ENCODE results near the gene ACSM3.

ACSM3 gene

DNA sequence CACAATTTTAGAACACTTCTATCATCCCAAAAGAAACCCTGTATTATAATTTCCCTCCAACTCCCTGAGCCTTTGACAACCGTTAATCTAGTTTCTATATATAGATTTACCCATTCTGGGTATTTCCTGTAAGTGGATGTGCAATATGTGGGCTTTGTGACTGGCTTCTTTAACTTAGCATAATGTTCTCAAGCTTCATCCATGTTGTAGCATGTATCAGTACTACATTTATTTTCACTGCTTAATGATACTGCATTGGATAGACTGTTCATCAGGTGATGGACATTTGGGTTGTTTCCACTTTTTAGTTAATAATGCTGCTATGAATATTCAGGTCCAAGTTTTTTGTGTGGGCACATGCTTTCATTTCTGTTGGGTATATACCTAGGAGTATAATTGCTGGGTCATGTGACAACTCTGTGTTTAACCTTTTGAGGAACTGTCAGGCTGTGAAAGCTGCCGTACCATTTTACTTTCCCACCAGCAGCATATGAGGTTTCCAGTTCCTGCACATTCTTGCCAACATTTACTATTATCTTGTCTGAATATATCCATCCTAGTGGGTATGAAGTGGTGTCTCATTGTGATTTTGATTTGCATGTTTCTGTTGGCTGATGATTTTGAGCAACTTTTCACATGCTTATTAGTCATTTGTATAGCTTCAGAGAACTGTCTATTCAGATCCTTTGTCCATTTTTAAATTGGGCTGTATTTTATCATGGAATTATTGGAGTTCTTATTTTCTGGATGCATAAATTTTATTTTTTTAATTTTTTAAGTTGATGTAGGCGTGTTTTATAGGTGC, 58.9 kb downstream of the ACSM3 start:
- ChIA-PET CTCF (no interaction called here), POLR2A (no interaction called here)
- no peak for DNase-seq (ENCODE audit: extremely low spot score)
- TF ChIP-seq, protein P1, sequence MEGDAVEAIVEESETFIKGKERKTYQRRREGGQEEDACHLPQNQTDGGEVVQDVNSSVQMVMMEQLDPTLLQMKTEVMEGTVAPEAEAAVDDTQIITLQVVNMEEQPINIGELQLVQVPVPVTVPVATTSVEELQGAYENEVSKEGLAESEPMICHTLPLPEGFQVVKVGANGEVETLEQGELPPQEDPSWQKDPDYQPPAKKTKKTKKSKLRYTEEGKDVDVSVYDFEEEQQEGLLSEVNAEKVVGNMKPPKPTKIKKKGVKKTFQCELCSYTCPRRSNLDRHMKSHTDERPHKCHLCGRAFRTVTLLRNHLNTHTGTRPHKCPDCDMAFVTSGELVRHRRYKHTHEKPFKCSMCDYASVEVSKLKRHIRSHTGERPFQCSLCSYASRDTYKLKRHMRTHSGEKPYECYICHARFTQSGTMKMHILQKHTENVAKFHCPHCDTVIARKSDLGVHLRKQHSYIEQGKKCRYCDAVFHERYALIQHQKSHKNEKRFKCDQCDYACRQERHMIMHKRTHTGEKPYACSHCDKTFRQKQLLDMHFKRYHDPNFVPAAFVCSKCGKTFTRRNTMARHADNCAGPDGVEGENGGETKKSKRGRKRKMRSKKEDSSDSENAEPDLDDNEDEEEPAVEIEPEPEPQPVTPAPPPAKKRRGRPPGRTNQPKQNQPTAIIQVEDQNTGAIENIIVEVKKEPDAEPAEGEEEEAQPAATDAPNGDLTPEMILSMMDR (IDR thresholded peaks at IDR 0.05; ENCODE audit: control extremely low read depth, extremely low read depth, low read depth, missing control alignments), result no peak

DNA sequence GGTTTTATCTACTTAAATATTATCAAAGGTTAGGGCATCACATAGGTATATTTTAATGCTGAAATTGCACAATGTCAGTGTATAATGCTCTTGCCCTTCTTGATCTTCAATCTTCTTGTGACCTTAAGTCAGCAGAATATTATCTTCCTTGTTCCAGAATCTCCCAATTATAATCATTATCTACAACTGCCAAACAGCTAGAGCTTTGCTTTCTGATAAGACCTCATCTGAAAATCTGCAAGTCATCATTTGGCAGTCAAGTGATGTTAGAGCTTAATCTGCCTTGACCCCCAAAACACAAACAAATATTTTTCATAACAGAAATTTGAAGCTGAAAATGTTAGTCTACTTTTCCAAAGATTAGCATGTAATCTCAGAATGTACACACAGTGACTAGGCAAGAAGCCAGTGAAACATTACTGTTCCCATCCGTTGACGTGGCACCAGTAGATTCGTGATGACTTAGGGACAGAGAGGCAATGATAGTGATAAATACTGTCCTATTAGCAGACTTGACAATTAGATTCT, 62.3 kb downstream of the ACSM3 start:
- ChIA-PET CTCF (interaction anchor here (2.3 to 4.1 kb wide), 2 partner anchors 11 to 22 kb away, joined by 7 to 25 read pairs; no protein-coding TSS in a partner anchor), POLR2A (no interaction called here)
- TF ChIP-seq, protein P1 (IDR thresholded peaks at IDR 0.05; ENCODE audit: control extremely low read depth, extremely low read depth, low read depth, missing control alignments), result no peak
- no peak for DNase-seq (ENCODE audit: extremely low spot score)

DNA sequence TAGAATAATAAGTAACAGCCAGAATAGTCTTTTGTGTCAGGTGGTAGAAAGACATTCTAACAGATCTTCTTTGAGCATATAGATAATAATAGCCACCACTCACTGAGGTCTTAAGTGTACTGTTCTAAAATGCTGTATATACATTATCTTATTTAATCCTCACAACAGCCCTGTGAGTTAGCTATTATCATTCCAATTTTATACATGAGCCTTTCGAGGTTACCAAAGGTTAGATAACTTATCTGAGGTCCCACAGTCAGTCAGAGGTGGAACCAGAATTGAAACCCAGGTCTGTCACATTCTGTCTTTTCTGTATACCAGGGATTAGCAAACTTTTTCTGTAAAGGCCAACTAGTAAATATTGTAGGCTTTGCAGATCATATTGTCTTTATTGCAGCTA, 65.7 kb downstream of the ACSM3 start:
- no peak for DNase-seq (ENCODE audit: extremely low spot score)
- ChIA-PET POLR2A (no interaction called here), CTCF (interaction anchor here (1.6 kb wide), 1 partner anchor 21 kb away, joined by 3 read pairs; no protein-coding TSS in a partner anchor)
- TF ChIP-seq, protein P1 (IDR thresholded peaks at IDR 0.05; ENCODE audit: control extremely low read depth, extremely low read depth, low read depth, missing control alignments), result no peak

DNA sequence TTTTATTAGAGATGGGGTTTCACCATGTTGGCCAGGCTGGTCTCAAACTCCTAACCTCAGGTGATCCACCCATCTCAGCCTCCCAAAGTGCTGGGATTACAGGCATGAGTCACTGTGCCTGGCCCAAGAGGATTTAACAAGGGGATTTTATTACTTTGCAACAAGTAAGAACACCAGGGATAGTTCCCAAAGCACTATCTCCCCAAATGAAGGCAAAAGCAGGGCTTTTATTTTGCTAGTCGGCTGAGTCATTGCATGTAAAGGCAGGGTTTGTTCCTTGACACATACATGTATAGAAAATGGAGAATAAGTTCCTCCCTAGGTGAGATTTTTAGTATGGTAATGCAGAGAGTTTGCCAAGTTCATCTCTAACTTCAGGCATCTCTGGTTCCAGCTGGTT, 66.6 kb downstream of the ACSM3 start:
- TF ChIP-seq, protein P1 (IDR thresholded peaks at IDR 0.05; ENCODE audit: control extremely low read depth, extremely low read depth, low read depth, missing control alignments), result no peak
- CTCF ChIA-PET, result interaction anchor here (1.0 to 1.1 kb wide), 2 partner anchors 18 to 20 kb away, joined by 3 to 4 read pairs; no protein-coding TSS in a partner anchor
- POLR2A ChIA-PET, result no interaction called here
- DNase-seq (ENCODE audit: extremely low spot score), result no peak

DNA sequence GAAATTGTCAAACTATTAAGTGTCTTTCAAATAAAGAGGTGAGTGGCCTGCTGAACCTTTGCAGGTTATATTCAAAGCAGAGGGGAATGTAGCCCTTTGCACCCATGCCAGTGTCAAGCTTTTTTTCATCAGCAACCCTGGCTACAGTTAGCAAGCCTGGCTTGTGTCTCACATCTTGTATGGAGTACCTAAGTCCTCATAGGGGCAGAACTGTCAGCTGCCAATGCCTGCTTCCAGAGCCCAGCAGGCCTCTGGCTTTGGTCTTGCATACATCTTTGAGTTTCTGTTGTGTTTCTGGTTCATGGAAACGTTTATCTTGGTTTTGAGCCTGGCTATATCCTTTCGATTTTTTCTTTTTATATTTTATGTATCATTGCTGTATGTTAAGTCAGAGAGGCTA, 69.3 kb downstream of the ACSM3 start:
- ChIA-PET POLR2A (interaction anchor here (0.5 kb wide), 1 partner anchor 24 kb away, joined by 8 read pairs; no protein-coding TSS in a partner anchor), CTCF (interaction anchor here (1.0 to 2.9 kb wide), 3 partner anchors 12 to 26 kb away, joined by 3 to 12 read pairs (median 3); partner anchors contain the start of genes ERI2 and REXO5)
- DNase-seq (ENCODE audit: extremely low spot score), result no peak
- TF ChIP-seq, protein P1 (IDR thresholded peaks at IDR 0.05; ENCODE audit: control extremely low read depth, extremely low read depth, low read depth, missing control alignments), result no peak

DNA sequence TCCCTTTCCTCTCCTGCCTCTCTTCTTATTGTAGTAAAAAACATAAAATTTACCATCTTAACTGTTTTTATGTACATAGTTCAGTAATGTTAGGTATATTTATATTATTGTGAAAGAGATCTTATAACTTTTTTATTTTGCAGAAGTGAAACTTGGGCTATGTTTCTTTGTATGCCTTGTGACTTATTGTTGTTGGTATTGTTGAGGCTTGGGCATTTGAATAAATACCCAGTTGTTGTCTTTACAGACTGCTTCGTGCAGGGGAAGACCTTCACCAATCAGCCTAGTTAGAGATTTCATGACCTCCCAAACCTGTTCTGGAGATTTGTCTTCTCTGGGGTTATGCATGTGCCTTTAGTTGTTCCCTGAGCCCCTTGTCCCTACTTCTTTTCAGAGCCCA, 74.4 kb downstream of the ACSM3 start:
- no peak for DNase-seq (ENCODE audit: extremely low spot score)
- CTCF ChIA-PET, result no interaction called here

More for the DNA sequence above, 74.4 kb downstream of the ACSM3 start:
- POLR2A ChIA-PET, result no interaction called here
- TF ChIP-seq, protein P1 (IDR thresholded peaks at IDR 0.05; ENCODE audit: control extremely low read depth, extremely low read depth, low read depth, missing control alignments), result no peak
